ENCODE data around the gene PRPF6.

The PRPF6 gene

GRCh38 chr20:63980806-63981728 lies at the start of gene PRPF6:
Gene PRPF6, plus strand, starts transcription at chr20:63981132. Its CDS starts 114 bp downstream, at chr20:63981246.
- peak; percentile 93 for DNase-seq (ENCODE audit: low read depth)

GRCh38 chr20:63931735-63932134 lies 49.2 kb upstream of the PRPF6 start:
- no peak for DNase-seq (ENCODE audit: low read depth)

- DNase-seq (ENCODE audit: low read depth): no peak
Measured at GRCh38 chr20:63932606-63933160, 48.2 kb upstream of the PRPF6 start.

GRCh38 chr20:63933646-63934045 lies 47.3 kb upstream of the PRPF6 start:
- DNase-seq (ENCODE audit: low read depth): no peak

GRCh38 chr20:63934271-63935068 lies 46.5 kb upstream of the PRPF6 start:
- DNase-seq (ENCODE audit: low read depth): no peak

- no peak for DNase-seq (ENCODE audit: low read depth)
Measured at GRCh38 chr20:63935447-63935846, 45.5 kb upstream of the PRPF6 start.

- DNase-seq (ENCODE audit: low read depth): no peak
Measured at GRCh38 chr20:63937596-63937995, 43.3 kb upstream of the PRPF6 start.

GRCh38 chr20:63939061-63939935 lies 41.6 kb upstream of the PRPF6 start:
- DNase-seq (ENCODE audit: low read depth): no peak

- DNase-seq (ENCODE audit: low read depth): no peak
Measured at GRCh38 chr20:63940071-63940471, 40.9 kb upstream of the PRPF6 start.

GRCh38 chr20:63940472-63941266 lies 40.3 kb upstream of the PRPF6 start:
- no peak for DNase-seq (ENCODE audit: low read depth)

GRCh38 chr20:63941282-63942081 lies 39.5 kb upstream of the PRPF6 start:
- no peak for DNase-seq (ENCODE audit: low read depth)

- DNase-seq (ENCODE audit: low read depth): no peak
Measured at GRCh38 chr20:63942250-63942951, 38.5 kb upstream of the PRPF6 start.

GRCh38 chr20:63942969-63943807 lies 37.7 kb upstream of the PRPF6 start:
- DNase-seq (ENCODE audit: low read depth): no peak

- DNase-seq (ENCODE audit: low read depth): no peak
Measured at GRCh38 chr20:63943808-63944077, 37.2 kb upstream of the PRPF6 start.

- no peak for DNase-seq (ENCODE audit: low read depth)
Measured at GRCh38 chr20:63944078-63944941, 36.6 kb upstream of the PRPF6 start.

- DNase-seq (ENCODE audit: low read depth): no peak
Measured at GRCh38 chr20:63945031-63945658, 35.8 kb upstream of the PRPF6 start.
